Loucy (cell line): Measurements from ENCODE around the gene CASZ1.

Experiments used
- H2AFZ ChIP-seq: fragments of 200-600 bp; sonication (generic); 2 replicates; pipeline ENCODE4 v1.6.0; 2016; ENCODE audit warnings: antibody characterized with exemption, mild to moderate bottlenecking, low read length, moderate library complexity
- H3F3A ChIP-seq: fragments of 200-600 bp; 2 replicates; pipeline ENCODE4 v1.6.0; 2016; ENCODE audit warnings: antibody characterized with exemption, low read depth, mild to moderate bottlenecking
- H3K27me3 ChIP-seq: fragments of 200-600 bp; sonication (generic); 2 replicates; pipeline ENCODE4 v1.6.1; 2014; ENCODE audit warnings: low read length, mild to moderate bottlenecking; ENCODE audit not compliant: insufficient read depth, poor library complexity, severe bottlenecking
- H3K36me3 ChIP-seq: fragments of 200-600 bp; sonication (generic); 2 replicates; pipeline ENCODE4 v1.6.1; 2016; ENCODE audit warnings: low read length; ENCODE audit not compliant: insufficient read depth
- H3K4me1 ChIP-seq: fragments of 200-600 bp; sonication (generic); 2 replicates; pipeline ENCODE4 v1.5.1; 2014; ENCODE audit warnings: low read length, mild to moderate bottlenecking; ENCODE audit not compliant: insufficient read depth, poor library complexity, severe bottlenecking
- H3K4me2 ChIP-seq: fragments of 200-600 bp; sonication (generic); 2 replicates; pipeline ENCODE4 v1.6.0; 2014; ENCODE audit warnings: antibody characterized with exemption, low read length, low read depth, mild to moderate bottlenecking; ENCODE audit not compliant: poor library complexity, severe bottlenecking
- H3K4me3 ChIP-seq: fragments of 200-600 bp; sonication (generic); 2 replicates; pipeline ENCODE4 v1.5.1; 2014; ENCODE audit warnings: low read length, mild to moderate bottlenecking, mixed read lengths; ENCODE audit not compliant: poor library complexity, severe bottlenecking
- H3K79me2 ChIP-seq: fragments of 200-600 bp; sonication (generic); 2 replicates; pipeline ENCODE4 v1.6.1; 2014; ENCODE audit warnings: low read length; ENCODE audit not compliant: insufficient read depth
- H3K9ac ChIP-seq: fragments of 200-600 bp; sonication (generic); 2 replicates; pipeline ENCODE4 v1.6.0; 2014; ENCODE audit warnings: mild to moderate bottlenecking, low read depth, low read length, moderate library complexity; ENCODE audit not compliant: poor library complexity, severe bottlenecking
- H3K9me2 ChIP-seq: fragments of 200-600 bp; sonication (generic); replicated peaks from 2 replicates; pipeline ENCODE4 v1.6.1; 2016; ENCODE audit warnings: low read depth, low read length, mixed read lengths
- H3K9me3 ChIP-seq: fragments of 200-600 bp; sonication (generic); 2 replicates; pipeline ENCODE4 v1.6.1; 2014; ENCODE audit warnings: mild to moderate bottlenecking, antibody characterized with exemption, low read length, low read depth; ENCODE audit not compliant: insufficient read depth
- H4K20me1 ChIP-seq: fragments of 200-600 bp; sonication (generic); 2 replicates; pipeline ENCODE4 v1.6.0; 2014; ENCODE audit warnings: antibody characterized with exemption, low read length, mild to moderate bottlenecking; ENCODE audit not compliant: insufficient read depth, poor library complexity, severe bottlenecking
- EZH2phosphoT487 ChIP-seq: fragments of 200-600 bp; IDR thresholded peaks from 2 replicates; pipeline ENCODE4 v1.6.1; 2018; ENCODE audit warnings: antibody characterized with exemption, mild to moderate bottlenecking, moderate library complexity, borderline replicate concordance
- TF ChIP-seq, protein P1 (sequence below): fragments of 200-600 bp; sonication (generic); conservative IDR thresholded peaks from 2 replicates; pipeline ENCODE4 v1.5.1; 2014; ENCODE audit warnings: mild to moderate bottlenecking, antibody characterized with exemption, low read length

The CASZ1 gene

DNA sequence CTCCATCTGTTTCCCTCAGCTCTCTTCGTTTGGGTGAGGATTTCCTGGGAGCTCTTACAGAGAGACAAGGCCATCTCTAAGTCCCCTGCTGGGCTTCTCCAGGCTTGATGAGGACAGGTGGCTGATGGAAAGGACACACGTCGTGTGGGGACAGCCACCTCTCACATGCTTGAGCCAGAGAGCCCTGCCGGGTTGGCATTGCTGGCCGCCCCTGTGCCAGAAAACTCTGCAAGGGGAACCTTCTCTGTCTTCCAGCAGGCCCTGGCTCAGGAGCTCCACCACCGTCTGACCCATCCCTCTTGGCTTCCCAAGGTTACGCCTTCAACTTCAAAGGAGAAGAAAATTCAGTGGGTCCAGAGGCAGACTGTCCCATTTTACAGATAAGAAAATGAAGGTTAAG, 82.8 kb downstream of the CASZ1 start:
- H3K9ac ChIP-seq, result no peak overlapping the region
- H4K20me1 ChIP-seq, result no peaks in the 10 kb centered on the region
- H3K4me3 ChIP-seq, result no peak overlapping the region
- no peaks in the 10 kb centered on the region for H3K36me3 ChIP-seq
- H3F3A ChIP-seq, result no peaks in the 10 kb centered on the region
- H3K4me2 ChIP-seq, result no peak overlapping the region
- no peaks in the 10 kb centered on the region for H3K79me2 ChIP-seq
- H3K27me3 ChIP-seq, result no peaks in the 10 kb centered on the region
- H3K9me2 ChIP-seq, result no peaks in the 10 kb centered on the region
- no peaks in the 10 kb centered on the region for H3K4me1 ChIP-seq
- no peak overlapping the region for H2AFZ ChIP-seq
- H3K9me3 ChIP-seq, result no peaks in the 10 kb centered on the region
- TF ChIP-seq, protein P1, sequence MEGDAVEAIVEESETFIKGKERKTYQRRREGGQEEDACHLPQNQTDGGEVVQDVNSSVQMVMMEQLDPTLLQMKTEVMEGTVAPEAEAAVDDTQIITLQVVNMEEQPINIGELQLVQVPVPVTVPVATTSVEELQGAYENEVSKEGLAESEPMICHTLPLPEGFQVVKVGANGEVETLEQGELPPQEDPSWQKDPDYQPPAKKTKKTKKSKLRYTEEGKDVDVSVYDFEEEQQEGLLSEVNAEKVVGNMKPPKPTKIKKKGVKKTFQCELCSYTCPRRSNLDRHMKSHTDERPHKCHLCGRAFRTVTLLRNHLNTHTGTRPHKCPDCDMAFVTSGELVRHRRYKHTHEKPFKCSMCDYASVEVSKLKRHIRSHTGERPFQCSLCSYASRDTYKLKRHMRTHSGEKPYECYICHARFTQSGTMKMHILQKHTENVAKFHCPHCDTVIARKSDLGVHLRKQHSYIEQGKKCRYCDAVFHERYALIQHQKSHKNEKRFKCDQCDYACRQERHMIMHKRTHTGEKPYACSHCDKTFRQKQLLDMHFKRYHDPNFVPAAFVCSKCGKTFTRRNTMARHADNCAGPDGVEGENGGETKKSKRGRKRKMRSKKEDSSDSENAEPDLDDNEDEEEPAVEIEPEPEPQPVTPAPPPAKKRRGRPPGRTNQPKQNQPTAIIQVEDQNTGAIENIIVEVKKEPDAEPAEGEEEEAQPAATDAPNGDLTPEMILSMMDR, result no peak
- no peak for TF ChIP-seq EZH2phosphoT487

DNA sequence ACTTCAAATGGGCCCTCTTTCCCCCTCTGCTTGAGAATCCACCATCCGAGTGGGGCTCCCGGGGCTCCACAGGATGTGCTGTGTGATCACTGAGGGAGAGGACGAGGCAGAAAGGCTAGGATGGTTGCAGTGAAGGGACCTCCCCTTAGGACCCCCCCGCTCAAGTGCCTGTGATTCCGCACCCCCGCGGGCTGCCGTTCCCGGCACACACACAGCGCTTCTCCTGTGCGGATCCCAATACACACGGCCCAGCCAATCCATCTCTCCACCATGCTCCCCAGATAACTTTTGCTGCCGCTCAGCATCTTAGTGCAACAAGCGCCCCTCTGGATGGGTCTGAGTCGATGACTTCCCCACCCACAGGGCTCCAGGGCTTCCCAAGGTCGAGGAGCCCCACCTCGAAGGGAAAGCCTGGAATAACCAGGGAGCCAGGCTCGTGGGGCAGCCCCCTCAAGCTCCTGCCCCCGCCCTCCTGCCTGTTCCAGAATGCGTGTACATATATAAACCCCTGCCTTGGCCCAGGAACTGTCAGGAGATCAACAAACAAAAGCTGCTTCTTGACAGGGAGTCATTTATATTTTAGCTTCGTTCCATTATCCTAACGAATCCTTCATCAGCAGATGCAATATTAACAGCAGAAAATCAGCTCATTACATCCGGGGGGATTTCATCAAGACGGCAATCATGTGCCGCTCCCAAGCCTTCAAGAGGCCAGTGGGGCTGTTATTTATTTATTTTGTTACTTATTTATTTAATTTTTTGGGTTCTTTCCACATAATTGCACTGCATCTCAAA, 83.7 kb downstream of the CASZ1 start:
- H3K36me3 ChIP-seq, result no peaks in the 10 kb centered on the region
- no peaks in the 10 kb centered on the region for H3K79me2 ChIP-seq
- no peak overlapping the region for H3K4me2 ChIP-seq
- H3K9me2 ChIP-seq, result no peaks in the 10 kb centered on the region
- no peak overlapping the region for H3K9ac ChIP-seq
- H2AFZ ChIP-seq, result no peak overlapping the region
- no peaks in the 10 kb centered on the region for H3K9me3 ChIP-seq
- H4K20me1 ChIP-seq, result no peaks in the 10 kb centered on the region
- no peaks in the 10 kb centered on the region for H3K27me3 ChIP-seq
- no peaks in the 10 kb centered on the region for H3K4me1 ChIP-seq
- no peaks in the 10 kb centered on the region for H3F3A ChIP-seq
- TF ChIP-seq, protein P1, result no peak
- TF ChIP-seq EZH2phosphoT487, result no peak
- no peak overlapping the region for H3K4me3 ChIP-seq

DNA sequence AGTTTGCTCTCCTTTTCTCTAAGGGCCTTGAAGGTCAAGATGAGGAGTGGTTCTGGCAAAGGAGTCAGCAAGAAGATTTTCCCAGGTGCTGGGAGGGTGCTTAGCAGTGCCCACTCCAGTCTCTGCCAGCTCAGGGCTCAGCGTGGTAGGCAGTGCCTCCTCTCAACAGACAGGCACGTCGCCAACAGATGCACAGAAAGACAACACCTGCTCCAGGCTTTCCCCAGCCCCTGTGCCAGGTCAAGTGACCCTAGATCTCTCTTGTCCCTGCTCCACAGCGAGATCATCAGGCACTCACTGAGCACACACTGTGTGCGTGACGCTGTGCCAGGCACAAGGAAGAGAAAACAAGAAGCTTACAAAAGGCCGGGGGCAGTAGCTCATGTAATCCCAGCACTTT, 86.0 kb downstream of the CASZ1 start:
- TF ChIP-seq, protein P1, result no peak
- TF ChIP-seq EZH2phosphoT487, result no peak
- H3K27me3 ChIP-seq, result no peaks in the 10 kb centered on the region
- no peaks in the 10 kb centered on the region for H3F3A ChIP-seq
- H3K4me1 ChIP-seq, result no peaks in the 10 kb centered on the region
- no peaks in the 10 kb centered on the region for H3K79me2 ChIP-seq
- no peaks in the 10 kb centered on the region for H3K9me3 ChIP-seq
- no peak overlapping the region for H3K9ac ChIP-seq
- H3K36me3 ChIP-seq, result no peaks in the 10 kb centered on the region
- H4K20me1 ChIP-seq, result no peaks in the 10 kb centered on the region
- no peaks in the 10 kb centered on the region for H3K9me2 ChIP-seq
- no peak overlapping the region for H3K4me3 ChIP-seq
- no peak overlapping the region for H2AFZ ChIP-seq
- no peak overlapping the region for H3K4me2 ChIP-seq
